GM18861 (cell line): Measurements from ENCODE around the gene BAIAP2.
"Not testable (repeated sequence)": the region's sequence is repeated elsewhere in the genome, so short reads cannot be mapped to it uniquely, and the experiment has no call there.

ENCODE experiments used
- ATAC-seq: cut with Tn5 transposase; IDR thresholded peaks from one replicate; pipeline ENCODE4 v1.9.1; 2021; ENCODE audit not compliant: unreplicated experiment

The BAIAP2 gene

DNA sequence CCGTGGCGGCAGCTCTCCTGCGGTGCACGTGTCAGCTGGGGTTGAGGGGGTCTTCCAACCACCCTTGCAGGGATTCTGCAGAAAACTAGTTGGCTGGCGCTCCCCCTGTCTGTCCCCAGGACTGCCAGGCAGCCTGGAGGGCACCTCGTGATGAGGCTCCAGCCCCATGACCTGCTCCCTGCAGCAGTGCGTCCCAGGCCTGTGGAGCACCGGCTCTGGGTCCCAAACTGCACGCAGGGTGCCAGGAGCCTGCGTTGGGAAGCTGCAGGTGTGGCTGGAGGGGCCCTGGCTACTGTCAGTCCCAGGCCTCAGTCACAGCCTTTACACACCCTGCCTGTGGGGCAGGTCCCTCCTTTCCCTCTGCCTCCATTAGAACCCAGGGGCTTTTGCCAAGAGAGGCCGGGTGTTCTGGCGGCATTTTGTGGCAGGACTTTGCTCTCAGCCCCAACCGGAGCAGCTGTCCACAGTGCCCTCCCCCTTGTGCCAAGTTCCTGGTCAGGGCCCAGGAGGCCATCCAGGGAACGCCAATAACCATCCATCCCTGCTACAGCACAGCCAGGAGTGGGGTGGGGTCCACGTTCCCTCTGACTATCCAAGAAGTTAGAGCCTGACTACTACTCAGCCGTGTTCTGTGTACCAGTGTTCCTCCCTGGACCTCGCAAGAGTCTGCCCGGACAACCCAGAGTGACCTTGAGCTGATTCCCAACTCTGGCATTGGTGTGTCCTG, 34.2 kb upstream of the BAIAP2 start:
- ATAC-seq, result no peak

DNA sequence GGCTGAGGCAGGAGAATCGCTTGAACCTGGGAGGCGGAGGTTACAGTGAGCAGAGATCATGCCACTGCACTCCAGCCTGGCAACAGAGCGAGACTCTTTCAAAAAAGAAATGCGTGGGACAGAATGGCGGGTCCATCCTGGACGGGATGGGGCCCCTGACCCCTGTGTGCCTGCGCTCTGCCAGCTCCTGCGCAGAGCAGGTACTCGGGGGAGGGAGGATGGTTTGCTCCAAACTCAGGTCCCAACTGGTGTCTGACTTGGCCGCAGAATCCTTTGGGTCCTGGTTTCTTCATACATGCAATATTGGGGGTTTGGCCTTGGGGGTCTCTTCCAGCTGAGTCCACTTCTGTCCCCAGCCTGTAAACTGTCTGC, 33.0 kb upstream of the BAIAP2 start:
- ATAC-seq, result no peak

DNA sequence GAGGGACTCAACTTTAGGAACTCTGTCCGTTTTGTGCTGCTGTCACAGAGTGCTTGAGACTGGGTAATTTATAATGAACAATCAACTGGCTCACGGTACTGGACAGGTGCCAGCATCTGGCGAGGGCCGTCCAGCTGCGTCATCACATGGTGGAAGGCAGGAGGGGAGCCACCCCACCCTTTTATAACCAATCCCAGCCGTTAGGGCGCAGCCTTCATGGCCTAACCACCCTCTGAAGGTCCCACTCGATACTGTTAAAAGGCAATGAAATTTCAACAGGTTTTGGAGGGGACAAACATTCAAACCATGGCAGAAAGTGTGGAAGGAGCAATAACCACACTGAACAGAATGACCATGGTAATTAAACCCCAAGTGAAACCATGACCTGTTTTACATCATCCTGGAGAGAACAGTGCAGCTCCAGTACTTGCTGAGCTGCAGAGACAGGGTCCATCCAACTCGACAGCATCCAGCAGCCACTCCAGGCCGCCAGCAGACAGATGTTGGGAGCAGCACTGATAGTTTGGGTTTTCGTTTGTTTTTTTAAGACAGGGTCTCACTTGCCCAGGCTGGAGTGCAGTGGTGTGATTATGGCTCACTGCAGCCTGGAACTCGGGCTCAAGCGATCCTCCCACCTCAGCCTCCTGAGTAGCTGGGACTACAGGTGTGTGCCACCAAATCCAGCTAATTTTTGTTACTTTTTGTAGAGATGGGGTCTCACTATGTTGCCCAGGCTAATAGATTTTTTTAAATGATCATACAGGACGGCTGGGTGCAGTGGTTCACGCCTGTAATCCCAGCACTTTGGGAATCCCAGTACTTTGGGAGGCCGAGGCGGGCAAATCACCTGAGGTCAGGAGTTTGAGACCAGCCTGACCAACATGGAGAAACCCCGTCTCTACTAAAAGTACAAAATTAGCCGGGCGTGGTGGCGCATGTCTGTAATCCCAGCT, 32.3 kb upstream of the BAIAP2 start:
- no peak for ATAC-seq

DNA sequence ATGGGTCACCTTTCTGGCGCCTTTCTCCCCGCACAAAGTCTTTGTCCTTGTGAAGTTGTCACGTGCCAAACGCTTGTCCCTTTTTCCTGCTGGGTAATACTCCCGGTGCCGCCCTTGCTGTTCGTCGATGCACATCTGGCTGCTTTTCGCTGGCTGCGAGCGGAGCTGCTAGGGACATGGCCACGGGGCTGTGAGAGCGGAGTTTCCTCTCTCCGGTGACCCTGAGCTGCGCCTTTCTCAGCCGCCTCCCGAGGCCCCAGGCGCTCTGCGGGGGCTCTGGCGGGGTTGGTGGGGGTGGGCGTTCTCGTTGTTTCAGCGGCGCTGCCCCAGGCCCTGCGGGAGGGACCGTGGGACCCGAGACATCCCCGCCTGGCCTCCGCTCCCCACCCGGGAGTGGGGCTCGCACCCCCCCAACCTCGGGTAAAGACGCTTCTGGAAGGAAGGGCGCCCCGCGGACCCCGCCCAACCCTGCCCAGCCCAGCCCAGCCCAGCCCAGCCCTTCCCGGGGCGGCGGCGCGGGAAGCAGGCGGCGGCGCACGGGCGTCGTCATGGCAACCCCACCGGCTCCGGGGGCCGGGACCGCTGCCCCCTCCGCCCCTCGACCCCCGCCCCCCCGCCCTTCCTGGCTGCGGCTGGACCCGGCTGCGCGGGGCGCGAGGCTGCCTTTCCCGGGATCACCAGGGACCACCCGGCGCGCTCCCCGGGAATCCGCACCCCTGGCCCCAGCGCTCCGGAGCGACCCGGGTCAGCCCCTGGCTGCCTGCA, 31.1 kb upstream of the BAIAP2 start:
- no peak for ATAC-seq

DNA sequence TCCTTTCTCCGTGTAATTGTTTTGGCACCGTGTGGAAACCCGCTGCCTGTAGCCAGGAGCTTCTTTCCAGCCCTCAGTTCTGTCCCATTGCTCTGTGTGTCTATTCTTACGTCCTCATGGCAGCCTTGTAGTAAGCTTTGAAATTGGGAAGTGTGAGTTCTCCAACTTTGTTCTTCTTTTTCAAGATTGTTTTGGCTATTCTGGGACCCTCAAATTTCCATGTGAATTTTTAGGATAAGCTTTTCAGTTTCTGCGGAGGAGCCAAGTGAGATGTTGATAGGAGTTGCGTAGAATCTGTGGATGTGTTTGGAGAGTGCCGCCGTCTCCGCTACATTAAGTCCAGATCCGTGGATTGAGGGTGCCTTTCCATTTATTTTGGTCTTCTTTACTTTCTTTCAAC, 28.1 kb upstream of the BAIAP2 start:
- ATAC-seq, result no peak

DNA sequence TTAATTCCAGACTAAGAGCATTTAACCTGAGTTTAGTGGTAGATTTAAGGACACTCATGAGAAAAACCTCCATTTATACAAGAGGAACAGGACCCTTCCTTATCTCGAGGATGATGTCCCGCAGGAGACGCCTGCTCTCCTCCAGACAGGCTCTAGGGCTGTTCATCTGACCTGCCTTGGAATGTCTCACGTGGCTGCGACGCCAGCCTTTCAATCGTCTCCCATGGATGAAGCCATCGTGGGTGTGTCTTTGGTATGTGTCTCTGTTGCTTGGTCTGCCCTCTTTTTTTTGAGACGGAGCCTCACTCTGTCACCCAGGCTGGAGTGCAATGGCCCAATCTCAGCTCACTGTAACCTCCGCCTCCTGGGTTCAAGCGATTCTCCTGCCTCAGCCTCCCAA, 26.8 kb upstream of the BAIAP2 start:
- ATAC-seq, result no peak

DNA sequence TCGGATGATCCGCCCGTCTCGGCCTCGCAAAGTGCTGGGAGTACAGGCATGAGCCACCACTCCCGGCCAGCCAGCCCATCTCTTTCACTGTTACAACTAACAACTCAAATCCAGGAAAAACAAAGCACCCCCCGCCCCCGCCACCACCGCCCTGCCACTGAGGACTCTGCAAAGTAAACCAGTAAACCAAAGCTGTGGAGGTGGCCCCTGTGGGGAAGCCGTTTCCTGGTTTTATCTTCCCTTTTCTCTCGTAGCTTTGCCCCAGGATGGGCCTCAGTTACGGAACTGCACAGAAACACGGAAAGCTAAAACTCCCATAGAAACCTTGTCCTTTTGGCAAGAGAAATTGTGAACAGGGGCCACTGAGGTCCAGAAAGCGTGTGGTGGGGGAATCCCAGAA, 25.8 kb upstream of the BAIAP2 start:
- no peak for ATAC-seq

DNA sequence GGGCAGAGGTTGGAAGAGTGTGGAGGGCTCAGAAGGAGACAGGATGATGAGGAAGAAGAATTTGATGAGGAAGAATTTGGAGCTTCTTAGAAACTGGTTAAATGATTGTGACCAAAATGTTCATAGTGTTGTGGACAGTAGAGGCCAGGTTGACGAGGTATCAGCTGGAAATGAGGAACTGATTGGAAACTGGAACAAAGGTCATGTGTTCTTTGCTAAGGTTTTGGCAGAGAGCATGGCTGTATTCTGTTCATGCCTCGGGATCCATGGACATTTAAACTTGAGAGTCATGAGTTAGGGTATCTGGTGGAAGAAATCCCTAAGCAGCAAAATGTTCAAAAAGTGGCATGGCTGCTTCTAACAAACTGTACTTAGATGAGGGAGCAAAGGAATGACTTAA, 24.0 kb upstream of the BAIAP2 start:
- ATAC-seq, result no peak

DNA sequence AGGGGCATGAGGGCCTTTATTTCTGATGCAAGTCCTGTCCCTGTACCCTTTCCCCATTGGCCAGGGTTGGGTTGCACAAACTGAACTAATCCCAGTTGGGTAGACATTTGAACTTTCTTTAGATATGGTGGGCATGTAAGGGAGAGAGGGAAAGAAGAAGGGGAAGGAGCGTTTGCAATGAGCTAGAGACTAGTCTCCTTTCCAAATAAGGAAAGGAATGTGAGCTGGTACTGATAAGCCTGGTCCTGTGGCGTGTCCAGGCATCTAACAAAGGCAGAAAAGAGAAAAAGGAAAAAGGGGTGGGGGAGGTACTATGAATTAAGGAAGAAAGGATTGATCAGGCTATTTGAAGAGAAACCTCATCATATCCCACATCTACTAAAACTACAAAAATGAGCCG, 23.0 kb upstream of the BAIAP2 start:
- no peak for ATAC-seq

DNA sequence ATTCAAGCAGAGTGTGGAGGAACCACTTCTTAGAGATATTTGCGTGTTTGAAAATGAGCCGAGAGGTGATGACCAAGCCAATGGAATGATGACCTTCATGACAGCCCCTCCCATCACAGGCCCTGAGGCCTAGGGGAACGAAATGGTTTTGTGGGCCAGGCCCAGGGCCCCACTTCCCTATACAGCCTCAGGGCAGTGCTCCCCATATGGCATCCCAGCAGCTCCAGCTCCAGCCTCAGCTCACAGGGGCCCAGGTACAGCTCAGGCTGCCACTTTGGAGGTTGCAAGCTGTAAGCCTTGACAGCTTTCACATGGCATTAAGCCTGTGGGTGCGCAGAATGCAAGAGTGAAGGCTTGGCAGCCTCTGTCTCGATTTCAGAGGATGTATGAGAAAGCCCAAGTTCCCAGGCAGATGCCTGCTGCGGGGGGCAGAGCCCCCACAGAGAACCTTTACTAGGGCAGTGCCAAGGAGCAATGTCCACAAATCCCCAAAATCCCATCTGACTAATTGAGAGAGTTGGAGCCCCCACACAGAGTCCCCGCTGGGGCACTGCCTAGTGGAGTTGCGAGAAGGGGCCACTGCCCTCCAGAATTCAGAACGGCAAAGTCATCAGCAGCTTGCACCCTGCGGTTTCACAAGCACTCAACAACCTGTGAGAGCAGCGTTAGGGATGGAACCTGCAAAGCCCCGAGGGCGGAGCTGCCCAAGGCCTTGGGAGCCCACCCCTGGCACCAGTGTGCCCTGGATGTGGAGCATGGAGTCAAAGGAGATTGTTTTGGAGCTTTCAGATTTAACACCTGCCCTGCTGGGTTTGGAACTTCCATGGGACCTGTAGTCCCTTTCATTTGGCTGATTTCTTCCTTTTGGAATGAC, 22.1 kb upstream of the BAIAP2 start:
- ATAC-seq, result no peak

DNA sequence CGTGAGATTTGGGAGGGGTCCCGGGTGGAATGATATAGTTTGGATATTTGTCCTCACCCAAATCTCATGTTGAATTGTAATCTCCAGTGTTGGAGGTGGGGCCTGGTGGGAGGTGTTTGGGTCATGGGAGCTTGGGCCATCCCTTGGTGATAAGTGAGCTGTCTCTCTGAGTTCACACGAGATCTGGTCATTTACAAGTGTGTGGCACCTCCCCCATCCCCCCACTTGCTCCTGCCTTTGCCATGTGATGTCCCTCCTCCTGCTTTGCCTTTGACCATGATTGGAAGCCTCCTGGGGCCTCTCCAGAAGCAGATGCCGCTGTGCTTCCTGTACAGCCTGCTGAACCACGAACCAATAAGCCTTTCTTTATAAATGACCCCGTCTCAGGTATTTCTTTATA, 21.3 kb upstream of the BAIAP2 start:
- no peak for ATAC-seq

DNA sequence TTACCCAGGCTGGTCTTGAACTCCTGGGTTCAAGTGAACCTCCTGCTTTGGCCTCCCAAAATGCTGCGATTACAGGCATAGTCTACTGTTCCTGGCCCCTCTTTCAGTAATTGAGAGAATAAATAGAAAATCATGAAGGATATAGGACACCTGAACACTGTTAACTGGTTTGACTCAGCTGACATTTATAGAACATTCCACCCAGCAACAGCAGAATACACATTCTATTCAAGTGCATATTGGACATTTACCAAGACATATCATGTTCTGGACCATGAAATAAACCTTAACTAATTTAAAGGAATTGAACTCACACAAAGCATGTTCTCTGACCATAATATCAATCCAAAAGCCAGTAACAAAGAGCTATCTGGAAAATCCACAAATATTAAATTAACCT, 19.8 kb upstream of the BAIAP2 start:
- no peak for ATAC-seq

DNA sequence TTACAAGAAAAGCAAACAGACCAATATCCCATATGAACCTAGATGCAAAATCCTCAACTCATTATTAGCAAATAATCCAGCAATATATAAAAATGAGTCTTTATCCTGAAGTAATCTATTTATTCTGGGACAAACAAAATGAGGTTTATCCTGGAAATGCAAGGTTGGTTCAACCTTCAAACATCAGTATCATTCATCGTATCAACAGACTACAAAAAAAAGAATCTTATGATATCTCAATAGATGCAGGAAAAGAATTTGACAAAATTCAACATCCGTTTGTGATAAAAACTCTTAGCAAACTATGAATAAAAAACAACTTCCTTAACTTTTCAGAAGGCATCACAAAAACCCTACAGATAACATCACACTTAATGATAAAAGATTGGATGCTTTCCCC, 18.4 kb upstream of the BAIAP2 start:
- ATAC-seq, result no peak

DNA sequence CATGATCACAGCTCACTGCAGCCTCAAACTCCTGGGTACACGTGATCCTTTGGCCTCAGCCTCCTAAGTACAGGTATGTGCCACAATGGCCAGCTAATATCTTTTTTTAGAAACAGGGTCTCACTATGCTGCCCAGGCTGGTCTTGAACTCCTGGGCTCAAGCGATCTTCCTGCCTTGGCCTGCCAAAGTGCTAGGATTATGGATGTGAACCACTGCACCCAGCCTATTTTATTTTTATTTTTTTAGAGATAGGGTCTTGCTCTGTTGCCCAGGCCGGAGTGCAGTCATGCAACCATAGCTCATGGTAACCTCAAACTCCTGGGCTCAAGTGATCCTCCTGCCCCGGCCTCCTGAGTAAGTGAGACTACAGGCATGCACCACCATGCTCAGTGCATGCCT, 17.6 kb upstream of the BAIAP2 start:
- not testable (repeated sequence) for ATAC-seq

DNA sequence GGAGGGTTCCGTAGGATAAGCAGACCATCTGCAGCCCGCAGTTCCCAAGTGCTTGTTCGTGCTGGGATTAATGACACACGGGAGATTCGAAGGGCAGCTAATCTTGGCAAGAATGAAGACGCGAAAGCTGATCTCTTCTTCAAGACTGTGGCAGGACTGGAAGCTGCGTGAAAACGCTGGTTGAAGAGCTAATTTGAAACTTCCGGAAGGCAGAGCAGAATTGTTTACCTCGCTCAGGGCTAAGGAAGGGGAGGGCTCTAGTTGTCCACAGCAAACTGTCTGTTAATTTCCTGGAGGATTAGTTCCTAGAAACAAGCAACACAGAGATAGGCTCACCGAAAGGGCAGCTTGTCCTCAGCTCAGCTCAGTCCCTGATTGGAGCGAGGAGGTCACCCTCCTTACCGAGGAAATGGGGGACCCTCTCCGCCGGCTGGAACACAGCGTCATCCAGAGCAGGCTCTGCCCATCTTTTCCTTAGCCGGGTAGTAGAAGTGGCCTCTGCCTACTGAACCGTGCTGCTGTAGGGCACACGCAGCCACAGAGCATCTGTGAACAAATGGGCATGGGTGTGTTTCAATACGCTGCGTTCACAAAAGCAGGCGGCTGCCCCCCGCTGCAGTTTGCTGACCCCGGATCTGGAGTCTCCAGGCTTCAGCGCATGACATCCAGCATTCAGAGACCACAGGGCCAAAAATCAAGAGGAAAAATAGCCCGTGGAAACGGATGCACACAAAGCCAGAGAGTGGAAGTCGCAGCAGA, 16.7 kb upstream of the BAIAP2 start:
- ATAC-seq, result no peak

DNA sequence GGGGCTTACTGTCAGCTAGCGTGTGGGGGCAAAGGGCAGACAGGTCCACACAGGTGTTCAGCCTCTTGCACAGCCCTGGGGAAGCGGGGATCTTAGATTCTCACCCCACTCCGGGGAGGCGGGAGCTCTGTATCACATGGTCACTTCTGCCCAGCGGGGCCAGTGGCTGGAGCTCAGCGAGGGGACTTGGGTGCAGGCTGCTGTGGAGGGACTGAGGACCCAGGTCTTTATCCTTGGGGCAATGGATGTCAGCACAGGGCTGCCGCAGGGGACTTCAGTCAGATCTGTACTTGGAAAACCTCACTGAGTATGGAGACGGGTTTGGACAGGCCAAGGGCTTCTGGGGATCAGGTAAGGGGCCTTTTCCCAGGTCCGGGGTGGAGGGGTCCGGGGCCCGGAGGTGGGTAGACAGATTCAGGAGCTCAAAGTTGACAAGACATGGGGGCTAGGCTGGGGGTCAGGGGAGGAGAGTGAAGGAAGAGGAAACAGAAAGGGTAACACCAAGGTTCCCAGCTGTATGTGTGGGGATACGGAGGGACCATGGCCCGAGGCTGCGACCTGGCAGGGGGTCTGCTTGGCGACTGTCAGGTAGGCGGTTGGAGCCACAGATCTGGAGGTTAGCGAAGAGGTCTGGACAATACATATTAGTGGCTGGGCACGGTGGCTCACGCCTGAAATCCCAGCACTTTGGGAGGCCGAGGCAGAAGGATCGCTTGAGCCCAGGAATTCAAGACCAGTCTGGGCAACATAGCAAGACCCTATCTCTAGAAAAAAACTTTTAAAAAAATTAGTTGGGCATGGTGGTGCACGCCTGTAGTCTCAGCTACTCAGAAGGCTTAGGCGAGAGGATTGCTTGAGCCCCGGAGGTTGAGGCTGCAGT, 15.1 kb upstream of the BAIAP2 start:
- no peak for ATAC-seq

DNA sequence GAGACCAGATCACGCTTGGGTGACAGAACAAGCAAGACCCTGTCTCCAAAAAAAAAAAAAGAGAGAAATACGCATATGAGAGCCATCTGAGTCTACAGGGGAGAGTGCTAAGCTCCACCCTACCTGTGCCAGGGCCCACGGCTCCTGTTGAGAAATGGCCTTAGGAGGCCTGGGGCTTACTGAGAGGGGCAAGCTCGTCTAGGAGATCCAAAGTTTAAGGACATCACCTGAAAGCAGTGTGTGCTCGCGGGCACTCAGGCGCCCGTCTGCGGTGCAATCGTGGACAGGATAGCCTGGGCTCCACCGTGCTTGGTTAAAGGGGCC, 14.5 kb upstream of the BAIAP2 start:
- no peak for ATAC-seq

DNA sequence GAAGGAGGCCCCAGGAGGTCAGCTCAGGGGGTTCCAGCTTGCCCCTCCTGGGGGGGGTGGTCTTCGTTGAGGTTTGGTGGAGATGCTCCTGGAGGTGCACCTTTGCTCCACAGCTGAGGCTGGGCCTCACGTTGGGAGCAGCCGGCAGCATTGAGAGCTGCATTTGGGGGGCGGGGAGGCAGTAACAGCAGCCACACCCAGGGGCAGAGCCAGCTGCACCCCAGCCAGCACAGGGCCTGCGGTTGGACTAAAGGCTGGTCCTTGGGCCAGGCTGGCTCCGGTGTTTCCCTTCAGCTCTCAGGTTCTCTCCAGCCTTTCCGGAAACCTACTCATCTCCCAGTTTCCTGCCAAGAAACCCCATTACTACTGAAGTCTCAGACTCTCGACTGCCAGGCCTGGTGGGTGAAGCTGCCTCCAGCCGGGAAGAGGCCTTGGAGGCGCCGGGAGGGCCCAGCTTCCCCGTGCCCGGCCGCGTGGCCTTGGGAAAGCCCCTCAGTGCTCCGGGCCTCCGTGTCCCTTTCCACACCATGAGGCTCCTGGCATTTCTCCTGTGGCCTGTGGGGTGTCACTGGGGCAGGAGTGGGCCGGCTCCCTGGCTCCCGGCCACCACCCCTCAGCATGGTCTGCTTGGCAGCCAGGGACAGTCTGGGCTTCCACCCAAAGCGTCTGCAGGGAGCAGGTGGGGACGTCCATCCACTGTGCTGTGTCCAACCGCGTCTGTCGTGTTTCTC, 14.0 kb upstream of the BAIAP2 start:
- ATAC-seq, result no peak
